Measurements from ENCODE around the gene TMEM30A. TPM values are rescaled to one million over a fixed set of nuclear protein-coding genes. Genes with fewer than 3 reads are reported as not detected.

The TMEM30A gene
- total RNA-seq, 1 experiment from 2014 or later: 130 TPM

DNA sequence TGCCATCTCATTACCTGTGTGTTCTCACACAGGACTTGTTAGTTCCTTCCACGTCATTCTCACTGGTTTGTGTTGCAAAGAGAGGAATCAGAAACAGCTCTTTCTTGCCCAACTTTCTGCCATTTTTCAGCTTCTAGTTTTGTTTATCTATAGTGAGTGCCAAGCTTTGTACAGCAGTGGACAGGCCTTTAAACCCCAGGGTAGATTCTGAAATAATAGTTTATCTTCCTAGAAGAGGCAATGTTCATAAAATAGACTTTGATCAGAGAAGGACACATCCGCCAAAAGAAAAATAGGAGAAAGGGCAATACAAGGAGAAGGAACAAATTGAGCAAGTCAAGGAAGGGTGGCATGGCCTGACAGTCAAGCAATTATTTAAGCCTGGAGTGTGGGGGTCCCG, 17.7 kb upstream of the TMEM30A start:
- Histone ChIP-seq H3K4me3 (ENCODE audit: low read depth in 2 of 2, low read length in 2 of 2) (no peak overlapping the region), H3K27ac (ENCODE audit: low read length) (no peak overlapping the region; the same call in 1 of the 2 replicates), H3K36me3 (ENCODE audit: control insufficient read depth, insufficient read depth, low read length) (no peaks in the 10 kb centered on the region), H3K27me3 (ENCODE audit: control insufficient read depth, insufficient read depth, low read length) (no peaks in the 10 kb centered on the region), H3K9me3 (ENCODE audit: control insufficient read depth, insufficient read depth, low read depth, low read length) (no peaks in the 10 kb centered on the region), H3K4me1 (ENCODE audit: control insufficient read depth, insufficient read depth, low read length) (no peaks in the 10 kb centered on the region)
- in situ Hi-C loops (cut with HindIII; ENCODE audit: low pct_unique_long_range_greater_than_20kb, low sequenced_read_pairs): no loop called here
- intact Hi-C loops (cut with micrococcal nuclease; ENCODE audit: unreplicated experiment): no loop called here
- no TSS peak for BruUV-seq (replicated peaks)
- POLR2A ChIA-PET: no interaction called here
- CTCF ChIA-PET: no interaction called here
- no peak for ATAC-seq
- DNase-seq (ENCODE audit: low read depth, low spot score): no peak
- TF ChIP-seq, protein P1, sequence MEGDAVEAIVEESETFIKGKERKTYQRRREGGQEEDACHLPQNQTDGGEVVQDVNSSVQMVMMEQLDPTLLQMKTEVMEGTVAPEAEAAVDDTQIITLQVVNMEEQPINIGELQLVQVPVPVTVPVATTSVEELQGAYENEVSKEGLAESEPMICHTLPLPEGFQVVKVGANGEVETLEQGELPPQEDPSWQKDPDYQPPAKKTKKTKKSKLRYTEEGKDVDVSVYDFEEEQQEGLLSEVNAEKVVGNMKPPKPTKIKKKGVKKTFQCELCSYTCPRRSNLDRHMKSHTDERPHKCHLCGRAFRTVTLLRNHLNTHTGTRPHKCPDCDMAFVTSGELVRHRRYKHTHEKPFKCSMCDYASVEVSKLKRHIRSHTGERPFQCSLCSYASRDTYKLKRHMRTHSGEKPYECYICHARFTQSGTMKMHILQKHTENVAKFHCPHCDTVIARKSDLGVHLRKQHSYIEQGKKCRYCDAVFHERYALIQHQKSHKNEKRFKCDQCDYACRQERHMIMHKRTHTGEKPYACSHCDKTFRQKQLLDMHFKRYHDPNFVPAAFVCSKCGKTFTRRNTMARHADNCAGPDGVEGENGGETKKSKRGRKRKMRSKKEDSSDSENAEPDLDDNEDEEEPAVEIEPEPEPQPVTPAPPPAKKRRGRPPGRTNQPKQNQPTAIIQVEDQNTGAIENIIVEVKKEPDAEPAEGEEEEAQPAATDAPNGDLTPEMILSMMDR (IDR thresholded peaks at IDR 0.05): no peak
- TF ChIP-seq, protein P2, sequence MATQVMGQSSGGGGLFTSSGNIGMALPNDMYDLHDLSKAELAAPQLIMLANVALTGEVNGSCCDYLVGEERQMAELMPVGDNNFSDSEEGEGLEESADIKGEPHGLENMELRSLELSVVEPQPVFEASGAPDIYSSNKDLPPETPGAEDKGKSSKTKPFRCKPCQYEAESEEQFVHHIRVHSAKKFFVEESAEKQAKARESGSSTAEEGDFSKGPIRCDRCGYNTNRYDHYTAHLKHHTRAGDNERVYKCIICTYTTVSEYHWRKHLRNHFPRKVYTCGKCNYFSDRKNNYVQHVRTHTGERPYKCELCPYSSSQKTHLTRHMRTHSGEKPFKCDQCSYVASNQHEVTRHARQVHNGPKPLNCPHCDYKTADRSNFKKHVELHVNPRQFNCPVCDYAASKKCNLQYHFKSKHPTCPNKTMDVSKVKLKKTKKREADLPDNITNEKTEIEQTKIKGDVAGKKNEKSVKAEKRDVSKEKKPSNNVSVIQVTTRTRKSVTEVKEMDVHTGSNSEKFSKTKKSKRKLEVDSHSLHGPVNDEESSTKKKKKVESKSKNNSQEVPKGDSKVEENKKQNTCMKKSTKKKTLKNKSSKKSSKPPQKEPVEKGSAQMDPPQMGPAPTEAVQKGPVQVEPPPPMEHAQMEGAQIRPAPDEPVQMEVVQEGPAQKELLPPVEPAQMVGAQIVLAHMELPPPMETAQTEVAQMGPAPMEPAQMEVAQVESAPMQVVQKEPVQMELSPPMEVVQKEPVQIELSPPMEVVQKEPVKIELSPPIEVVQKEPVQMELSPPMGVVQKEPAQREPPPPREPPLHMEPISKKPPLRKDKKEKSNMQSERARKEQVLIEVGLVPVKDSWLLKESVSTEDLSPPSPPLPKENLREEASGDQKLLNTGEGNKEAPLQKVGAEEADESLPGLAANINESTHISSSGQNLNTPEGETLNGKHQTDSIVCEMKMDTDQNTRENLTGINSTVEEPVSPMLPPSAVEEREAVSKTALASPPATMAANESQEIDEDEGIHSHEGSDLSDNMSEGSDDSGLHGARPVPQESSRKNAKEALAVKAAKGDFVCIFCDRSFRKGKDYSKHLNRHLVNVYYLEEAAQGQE (IDR thresholded peaks at IDR 0.05; ENCODE audit: insufficient read depth in 1 of 2, low read depth in 2 of 2, low read length in 1 of 2): no peak
- no peak for TF ChIP-seq TCF7L2 (IDR thresholded peaks at IDR 0.05; ENCODE audit: low read depth, low read length)
- TF ChIP-seq SIN3A (IDR thresholded peaks at IDR 0.05; ENCODE audit: borderline replicate concordance, insufficient read depth, low read depth, low read length): no peak
- TF ChIP-seq POLR2AphosphoS5 (IDR thresholded peaks at IDR 0.05; ENCODE audit: low read depth, low read length): no peak

- in situ Hi-C loops (cut with HindIII; ENCODE audit: low pct_unique_long_range_greater_than_20kb, low sequenced_read_pairs): no loop called here
- no peaks in the 10 kb centered on the region for H3K36me3 ChIP-seq (ENCODE audit: control insufficient read depth, insufficient read depth, low read length)
- H3K27ac ChIP-seq (ENCODE audit: low read length): no peak overlapping the region
- POLR2A ChIA-PET: no interaction called here
- CTCF ChIA-PET: no interaction called here
- intact Hi-C loops (cut with micrococcal nuclease; ENCODE audit: unreplicated experiment): no loop called here
- ATAC-seq (no peak), DNase-seq (ENCODE audit: low read depth, low spot score) (no peak)
- no peaks in the 10 kb centered on the region for H3K9me3 ChIP-seq (ENCODE audit: control insufficient read depth, insufficient read depth, low read depth, low read length)
- no peaks in the 10 kb centered on the region for H3K27me3 ChIP-seq (ENCODE audit: control insufficient read depth, insufficient read depth, low read length)
- TF ChIP-seq, protein P1 (IDR thresholded peaks at IDR 0.05): no peak
- no peak for TF ChIP-seq TCF7L2 (IDR thresholded peaks at IDR 0.05; ENCODE audit: low read depth, low read length)
- no peak for TF ChIP-seq POLR2AphosphoS5 (IDR thresholded peaks at IDR 0.05; ENCODE audit: low read depth, low read length)
- TF ChIP-seq SIN3A (IDR thresholded peaks at IDR 0.05; ENCODE audit: borderline replicate concordance, insufficient read depth, low read depth, low read length): no peak
- TF ChIP-seq, protein P2 (IDR thresholded peaks at IDR 0.05; ENCODE audit: insufficient read depth in 1 of 2, low read depth in 2 of 2, low read length in 1 of 2): no peak
- no TSS peak for BruUV-seq (replicated peaks)
- H3K4me1 ChIP-seq (ENCODE audit: control insufficient read depth, insufficient read depth, low read length): no peaks in the 10 kb centered on the region
- no peak overlapping the region for H3K4me3 ChIP-seq (ENCODE audit: low read depth in 2 of 2, low read length in 2 of 2)
These were observed 16.9 kb upstream of the TMEM30A start for GRCh38 chr6:75301537-75301936.
